Measurements from ENCODE around the gene MORC4. TPM values are rescaled to one million over a fixed set of nuclear protein-coding genes. Genes with fewer than 3 reads are reported as not detected.

MORC4 gene
- total RNA-seq, result 17.4 and 18.8 TPM in 2 replicates

GRCh38 chrX:107000013-107000515 is at the start of gene MORC4:
TSS of gene MORC4 (minus strand) at chrX:107000212. CDS start at chrX:106999969, 243 bp downstream.

GRCh38 chrX:106919932-106920452 is 80.0 kb downstream of the MORC4 start, which contains the start of gene CLDN2:
TSS of gene CLDN2 (plus strand) at chrX:106920402. CDS start at chrX:106928229, 7,827 bp downstream.

GRCh38 chrX:106903291-106903824 is 96.7 kb downstream of the MORC4 start, which contains the start of gene RIPPLY1:
TSS of gene RIPPLY1 (minus strand) at chrX:106903341. CDS start at chrX:106903287, 54 bp downstream.

Other genes starting within 250 kb of the MORC4 start
- gene TBC1D8B, start 197.5 kb downstream of the MORC4 start, total RNA-seq, result 4.2 and 4.5 TPM in 2 replicates
- gene RIPPLY1, start 96.9 kb downstream of the MORC4 start, total RNA-seq, result not detected in 2 replicates
- not detected in 2 replicates for gene CLDN2, start 79.8 kb downstream of the MORC4 start, total RNA-seq
- 4.9 and 5.7 TPM in 2 replicates for gene RBM41, start 118.6 kb upstream of the MORC4 start, total RNA-seq
- gene NUP62CL, start 206.2 kb upstream of the MORC4 start, total RNA-seq, result 0.30 and 0.34 TPM in 2 replicates
- gene DNAAF6, start 206.4 kb upstream of the MORC4 start, total RNA-seq, result not detected in 2 replicates

Measured in bronchus fibroblast of lung (primary cell).